Measurements from ENCODE around the gene XYLT1. TPM values are rescaled to one million over a fixed set of nuclear protein-coding genes. Genes with fewer than 3 reads are reported as not detected.

The XYLT1 gene
- total and polyA plus RNA-seq, 9 of the 15 experiments (the other 6 are each of a cell fraction or from before 2014, with no cell fraction given): 0.03 to 0.09 (median 0.08) TPM; not detected in 6

DNA sequence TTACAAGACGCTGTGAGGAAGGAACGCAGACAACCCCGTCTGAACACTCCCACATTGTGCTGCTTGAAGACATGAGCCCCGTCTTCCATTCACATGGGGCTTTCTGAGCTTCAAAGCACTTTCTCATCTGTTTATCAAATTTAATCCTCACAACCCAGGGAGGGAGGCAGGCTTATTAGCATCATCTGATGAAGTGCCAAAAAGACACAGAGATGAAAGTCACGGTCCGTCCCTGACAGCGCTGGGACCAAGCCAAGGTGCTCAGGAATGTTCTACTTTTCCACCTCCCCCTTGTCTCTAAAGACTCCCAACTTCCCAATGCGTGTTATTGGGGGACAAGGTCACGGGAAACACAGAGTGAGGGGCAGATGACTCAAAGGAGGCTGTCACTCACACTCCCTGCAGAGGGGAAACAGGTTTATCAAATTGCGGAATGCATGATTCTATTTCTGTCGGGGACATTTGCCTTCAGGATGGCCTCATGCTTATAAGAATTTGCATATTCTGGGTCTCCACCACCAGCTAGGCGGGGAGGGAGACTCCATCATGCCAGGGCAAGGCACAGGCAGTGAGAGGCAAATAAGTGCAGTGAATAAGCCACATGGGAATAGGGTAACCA lies 10.7 kb downstream of the XYLT1 start:
- CTCF ChIA-PET (ENCODE audit: low intra/inter-chr PET ratio): no interaction called here
- Histone ChIP-seq H2AFZ (ENCODE audit: low read depth, low read length) (no peak overlapping the region), H3K9me3 (replicated peaks; ENCODE audit: control insufficient read depth, insufficient read depth, low read depth, low read length) (no peaks in the 10 kb centered on the region), H3K27ac (ENCODE audit: extremely low read depth, low read depth, low read length) (no peak overlapping the region), H3K9ac (ENCODE audit: insufficient read depth in 1 of 2, low read depth in 2 of 2, low read length in 2 of 2) (no peak overlapping the region), H3K27me3 (ENCODE audit: control insufficient read depth in 2 of 2, insufficient read depth in 2 of 2, low read length in 2 of 2) (peaks cover 8 to 39% of the 10 kb centered on the region in 2 experiments; a peak in 4 of 5 replicates), H3K4me1 (replicated peaks in 1 of 2; ENCODE audit: control insufficient read depth in 2 of 2, insufficient read depth in 2 of 2, low read length in 2 of 2) (no peaks in the 10 kb centered on the region), H3K4me2 (ENCODE audit: insufficient read depth, low read length) (no peak overlapping the region), H3K36me3 (ENCODE audit: control insufficient read depth, insufficient read depth, low read length) (no peaks in the 10 kb centered on the region), H4K20me1 (replicated peaks; ENCODE audit: control insufficient read depth, insufficient read depth, low read length) (no peaks in the 10 kb centered on the region), H3K79me2 (ENCODE audit: control insufficient read depth, insufficient read depth, low read length) (no peaks in the 10 kb centered on the region), H3K9me1 (ENCODE audit: control insufficient read depth, insufficient read depth, low read length) (no peaks in the 10 kb centered on the region), H3K4me3 (no peak overlapping the region)
- in situ Hi-C loops (cut with MboI): no loop called here
- intact Hi-C loops (cut with micrococcal nuclease): no loop called here
- 2% methylated on average over 12 of the region's 12 CpGs for WGBS (ENCODE audit: insufficient coverage, low coverage, missing lambda C conversion rate)
- no peak for DNase-seq (ENCODE audit: extremely low read depth in 1 of 4, low spot score in 3 of 4)
- FAIRE-seq: no peak
- no peak for ATAC-seq
- POLR2A ChIA-PET: interaction anchor here (1.3 kb wide), 1 partner anchor 17 kb away, joined by 3 read pairs; no protein-coding TSS in a partner anchor
- no TSS peak for BruUV-seq (replicated peaks)
- no peak for TF ChIP-seq POLR2H (tag; IDR thresholded peaks at IDR 0.05; ENCODE audit: low read depth)
- TF ChIP-seq NR2C2 (CRISPR knock-in tag; IDR thresholded peaks at IDR 0.05): no peak
- no peak for TF ChIP-seq NR2C2 (tag; IDR thresholded peaks at IDR 0.05)
- no peak for TF ChIP-seq FOXJ3 (CRISPR knock-in tag; IDR thresholded peaks at IDR 0.05)
- TF ChIP-seq POLR2G (IDR thresholded peaks at IDR 0.05; ENCODE audit: low read depth, low read length): no peak
- TF ChIP-seq, protein P1, sequence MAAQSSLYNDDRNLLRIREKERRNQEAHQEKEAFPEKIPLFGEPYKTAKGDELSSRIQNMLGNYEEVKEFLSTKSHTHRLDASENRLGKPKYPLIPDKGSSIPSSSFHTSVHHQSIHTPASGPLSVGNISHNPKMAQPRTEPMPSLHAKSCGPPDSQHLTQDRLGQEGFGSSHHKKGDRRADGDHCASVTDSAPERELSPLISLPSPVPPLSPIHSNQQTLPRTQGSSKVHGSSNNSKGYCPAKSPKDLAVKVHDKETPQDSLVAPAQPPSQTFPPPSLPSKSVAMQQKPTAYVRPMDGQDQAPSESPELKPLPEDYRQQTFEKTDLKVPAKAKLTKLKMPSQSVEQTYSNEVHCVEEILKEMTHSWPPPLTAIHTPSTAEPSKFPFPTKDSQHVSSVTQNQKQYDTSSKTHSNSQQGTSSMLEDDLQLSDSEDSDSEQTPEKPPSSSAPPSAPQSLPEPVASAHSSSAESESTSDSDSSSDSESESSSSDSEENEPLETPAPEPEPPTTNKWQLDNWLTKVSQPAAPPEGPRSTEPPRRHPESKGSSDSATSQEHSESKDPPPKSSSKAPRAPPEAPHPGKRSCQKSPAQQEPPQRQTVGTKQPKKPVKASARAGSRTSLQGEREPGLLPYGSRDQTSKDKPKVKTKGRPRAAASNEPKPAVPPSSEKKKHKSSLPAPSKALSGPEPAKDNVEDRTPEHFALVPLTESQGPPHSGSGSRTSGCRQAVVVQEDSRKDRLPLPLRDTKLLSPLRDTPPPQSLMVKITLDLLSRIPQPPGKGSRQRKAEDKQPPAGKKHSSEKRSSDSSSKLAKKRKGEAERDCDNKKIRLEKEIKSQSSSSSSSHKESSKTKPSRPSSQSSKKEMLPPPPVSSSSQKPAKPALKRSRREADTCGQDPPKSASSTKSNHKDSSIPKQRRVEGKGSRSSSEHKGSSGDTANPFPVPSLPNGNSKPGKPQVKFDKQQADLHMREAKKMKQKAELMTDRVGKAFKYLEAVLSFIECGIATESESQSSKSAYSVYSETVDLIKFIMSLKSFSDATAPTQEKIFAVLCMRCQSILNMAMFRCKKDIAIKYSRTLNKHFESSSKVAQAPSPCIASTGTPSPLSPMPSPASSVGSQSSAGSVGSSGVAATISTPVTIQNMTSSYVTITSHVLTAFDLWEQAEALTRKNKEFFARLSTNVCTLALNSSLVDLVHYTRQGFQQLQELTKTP (IDR thresholded peaks at IDR 0.05; ENCODE audit: low read depth in 1 of 2, partially characterized antibody in 2 of 2): no peak
- no peak for TF ChIP-seq ZNF274 (IDR thresholded peaks at IDR 0.05; ENCODE audit: borderline replicate concordance, low read depth, low read length)
- TF ChIP-seq, protein P2, sequence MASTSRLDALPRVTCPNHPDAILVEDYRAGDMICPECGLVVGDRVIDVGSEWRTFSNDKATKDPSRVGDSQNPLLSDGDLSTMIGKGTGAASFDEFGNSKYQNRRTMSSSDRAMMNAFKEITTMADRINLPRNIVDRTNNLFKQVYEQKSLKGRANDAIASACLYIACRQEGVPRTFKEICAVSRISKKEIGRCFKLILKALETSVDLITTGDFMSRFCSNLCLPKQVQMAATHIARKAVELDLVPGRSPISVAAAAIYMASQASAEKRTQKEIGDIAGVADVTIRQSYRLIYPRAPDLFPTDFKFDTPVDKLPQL (IDR thresholded peaks at IDR 0.05; ENCODE audit: extremely low read depth, insufficient read length): no peak
- TF ChIP-seq NBN (IDR thresholded peaks at IDR 0.05; ENCODE audit: low read depth): no peak
- TF ChIP-seq ZNF165 (CRISPR knock-in tag; IDR thresholded peaks at IDR 0.05; ENCODE audit: borderline replicate concordance): no peak
- TF ChIP-seq CBX8 (IDR thresholded peaks at IDR 0.05; ENCODE audit: borderline replicate concordance, extremely low read depth, low read depth, low read length, poor library complexity, severe bottlenecking): no peak
- no peak for TF ChIP-seq HNRNPUL1 (IDR thresholded peaks at IDR 0.05; ENCODE audit: low read length)
- TF ChIP-seq BRD9 (IDR thresholded peaks at IDR 0.05; ENCODE audit: low read depth, partially characterized antibody): no peak
- TF ChIP-seq EGR1 (conservative IDR thresholded peaks at IDR 0.05): no peak
- TF ChIP-seq SPI1 (IDR thresholded peaks at IDR 0.05; ENCODE audit: borderline replicate concordance, low read depth, low read length): no peak
- TF ChIP-seq HDAC3 (IDR thresholded peaks at IDR 0.05; ENCODE audit: borderline replicate concordance, partially characterized antibody): no peak

All from K562 (cell line).